Immature natural killer cell (primary cell): ENCODE results near the gene TAS1R2. TPM values are rescaled to one million over a fixed set of nuclear protein-coding genes. Genes with fewer than 3 reads are reported as not detected.
"Not testable (repeated sequence)": the region's sequence is repeated elsewhere in the genome, so short reads cannot be mapped to it uniquely, and the experiment has no call there.

Experiments
- DNase-seq, 3 donors: peaks; one replicate each; pipeline ENCODE4 v3.0.0; 2022; ENCODE audit warnings: mixed read lengths in 1 of 3
- H3K27ac Mint-ChIP-seq, 6 donors: one replicate each; pipeline ENCODE4 v1.8.0; 2020; ENCODE audit warnings: mixed read lengths in 6 of 6, mild to moderate bottlenecking in 5 of 6, inconsistent platforms in 4 of 6, moderate library complexity in 3 of 6
- H3K27me3 Mint-ChIP-seq, 3 donors: one replicate each; pipeline ENCODE4 v1.8.0; 2020 to 2021; ENCODE audit warnings: low read depth in 3 of 3, mild to moderate bottlenecking in 3 of 3, mixed read lengths in 3 of 3, moderate library complexity in 3 of 3, inconsistent platforms in 1 of 3
- H3K36me3 Mint-ChIP-seq, 3 donors: one replicate each; pipeline ENCODE4 v1.8.0; 2020; ENCODE audit warnings: mixed read lengths in 3 of 3, inconsistent platforms in 2 of 3, mild to moderate bottlenecking in 2 of 3
- H3K4me1 Mint-ChIP-seq, 2 donors: one replicate each; pipeline ENCODE4 v1.8.0; 2020; ENCODE audit warnings: inconsistent platforms in 2 of 2, mild to moderate bottlenecking in 2 of 2, mixed read lengths in 2 of 2, moderate library complexity in 1 of 2
- H3K4me3 Mint-ChIP-seq, 5 donors: one replicate each; pipeline ENCODE4 v1.8.0; 2020; ENCODE audit warnings: mild to moderate bottlenecking in 5 of 5, mixed read lengths in 5 of 5, inconsistent platforms in 3 of 5, moderate library complexity in 3 of 5
- H3K9me3 Mint-ChIP-seq, 6 donors: one replicate each; pipeline ENCODE4 v1.8.0; 2020; ENCODE audit warnings: mild to moderate bottlenecking in 6 of 6, mixed read lengths in 6 of 6, inconsistent platforms in 4 of 6, moderate library complexity in 3 of 6
- polyA plus RNA-seq, 3 donors: library from polyadenylated mRNA; unstranded; fragments of 300-500 nt; fragmentation: Illumina TruSeq; gene quantifications; one replicate each; pipeline ENCODE4 v1.2.3, GENCODE V29; 2021

The TAS1R2 gene
- polyA plus RNA-seq, 3 donors from 2014 or later = not detected

- no peak overlapping the region for H3K4me3 Mint-ChIP-seq
These were observed 33.7 kb upstream of the TAS1R2 start for GRCh38 chr1:18893120-18893519.

GRCh38 chr1:18891858-18892257 lies 32.4 kb upstream of the TAS1R2 start:
- DNase-seq, H3K4me3 Mint-ChIP-seq: not testable (repeated sequence)
- H3K27ac Mint-ChIP-seq = peak overlapping the region in 2 of 6 donors; percentile 16 to 44

More at GRCh38 chr1:18893120-18893519, 33.7 kb upstream of the TAS1R2 start:
- Mint-ChIP-seq H3K9me3 (no peaks in the 10 kb centered on the region), H3K4me1 (no peaks in the 10 kb centered on the region), H3K36me3 (no peaks in the 10 kb centered on the region), H3K27me3 (no peaks in the 10 kb centered on the region), H3K27ac (no peak overlapping the region)
- no peak for DNase-seq

GRCh38 chr1:18891426-18891780 lies 31.9 kb upstream of the TAS1R2 start:
- Mint-ChIP-seq H3K27me3 (no peaks in the 10 kb centered on the region), H3K27ac (no peak overlapping the region), H3K4me1 (no peaks in the 10 kb centered on the region), H3K36me3 (no peaks in the 10 kb centered on the region), H3K4me3 (no peak overlapping the region), H3K9me3 (no peaks in the 10 kb centered on the region)
- DNase-seq = no peak

More at GRCh38 chr1:18891858-18892257, 32.4 kb upstream of the TAS1R2 start:
- H3K9me3 Mint-ChIP-seq, H3K4me1 Mint-ChIP-seq, H3K36me3 Mint-ChIP-seq, H3K27me3 Mint-ChIP-seq: not testable (repeated sequence)

DNA sequence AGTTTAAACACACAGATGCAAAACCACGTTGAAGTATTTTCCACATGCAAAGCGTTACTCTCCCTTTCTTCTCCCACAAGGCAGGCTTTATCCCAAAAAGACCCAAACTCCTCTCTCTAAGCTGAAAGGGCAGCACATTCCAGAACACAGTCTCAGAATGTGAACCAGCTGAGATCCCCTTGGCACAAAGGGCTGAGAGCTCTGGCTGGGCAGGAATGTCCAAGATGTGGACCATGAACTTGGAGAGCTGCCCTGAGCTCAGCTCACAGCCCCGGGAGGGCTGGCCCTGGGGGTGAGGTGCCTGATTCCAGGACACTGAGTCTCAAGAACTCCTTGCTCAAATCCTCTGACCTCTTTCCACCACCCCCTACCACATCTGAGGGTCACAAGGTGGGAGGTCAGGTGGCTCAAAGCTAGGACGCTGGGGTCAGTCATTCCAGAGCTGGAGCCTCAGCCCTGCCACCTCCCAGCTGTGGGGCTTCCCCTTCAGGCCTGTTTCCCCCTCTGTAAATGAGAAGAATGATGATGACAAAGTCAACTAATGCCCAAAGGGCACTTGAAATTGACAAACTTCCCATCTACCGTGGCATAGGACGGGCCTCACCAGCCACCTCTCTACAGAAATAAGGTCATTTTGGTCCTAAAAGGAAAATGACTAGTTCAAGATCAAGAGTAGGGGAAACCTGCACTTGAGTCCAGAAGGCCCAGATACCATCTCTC lies 31.4 kb upstream of the TAS1R2 start:
- Mint-ChIP-seq H3K4me1 (no peaks in the 10 kb centered on the region), H3K4me3 (no peak overlapping the region), H3K27ac (no peak overlapping the region), H3K36me3 (no peaks in the 10 kb centered on the region), H3K27me3 (peaks cover 0 to 2% (median 0%) of the 10 kb centered on the region in 3 donors), H3K9me3 (no peaks in the 10 kb centered on the region)
- no peak for DNase-seq

- no peaks in the 10 kb centered on the region for H3K9me3 Mint-ChIP-seq
- no peak overlapping the region for H3K27ac Mint-ChIP-seq
- no peaks in the 10 kb centered on the region for H3K4me1 Mint-ChIP-seq
- DNase-seq = no peak
- no peaks in the 10 kb centered on the region for H3K36me3 Mint-ChIP-seq
- no peak overlapping the region for H3K4me3 Mint-ChIP-seq
- peaks cover 0 to 2% (median 0%) of the 10 kb centered on the region in 3 donors for H3K27me3 Mint-ChIP-seq
These were observed 26.5 kb upstream of the TAS1R2 start for GRCh38 chr1:18886003-18886335.

- Mint-ChIP-seq H3K36me3 (no peaks in the 10 kb centered on the region), H3K27me3 (peaks cover 0 to 2% (median 0%) of the 10 kb centered on the region in 3 donors), H3K27ac (no peak overlapping the region), H3K4me3 (no peak overlapping the region), H3K9me3 (no peaks in the 10 kb centered on the region), H3K4me1 (no peaks in the 10 kb centered on the region)
- DNase-seq = no peak
These were observed 26.0 kb upstream of the TAS1R2 start for GRCh38 chr1:18885311-18886002.

- DNase-seq = no peak
- Mint-ChIP-seq H3K4me1 (no peaks in the 10 kb centered on the region), H3K36me3 (no peaks in the 10 kb centered on the region), H3K9me3 (no peaks in the 10 kb centered on the region), H3K27ac (no peak overlapping the region), H3K4me3 (no peak overlapping the region), H3K27me3 (peaks cover 0 to 2% (median 0%) of the 10 kb centered on the region in 3 donors)
These were observed 25.3 kb upstream of the TAS1R2 start for GRCh38 chr1:18884727-18885126.

- H3K27ac Mint-ChIP-seq = no peak overlapping the region
- H3K9me3 Mint-ChIP-seq = no peaks in the 10 kb centered on the region
- H3K4me1 Mint-ChIP-seq = no peaks in the 10 kb centered on the region
- H3K4me3 Mint-ChIP-seq = no peak overlapping the region
- DNase-seq = no peak
- no peaks in the 10 kb centered on the region for H3K36me3 Mint-ChIP-seq
- H3K27me3 Mint-ChIP-seq = peaks cover 0 to 2% (median 0%) of the 10 kb centered on the region in 3 donors
These were observed 24.9 kb upstream of the TAS1R2 start for GRCh38 chr1:18884419-18884717.

- no peaks in the 10 kb centered on the region for H3K4me1 Mint-ChIP-seq
- H3K9me3 Mint-ChIP-seq = no peaks in the 10 kb centered on the region
- peaks cover 0 to 2% (median 0%) of the 10 kb centered on the region in 3 donors for H3K27me3 Mint-ChIP-seq
- H3K27ac Mint-ChIP-seq = no peak overlapping the region
- H3K36me3 Mint-ChIP-seq = peaks cover 0 to under 1% (median 0%) of the 10 kb centered on the region in 3 donors
- H3K4me3 Mint-ChIP-seq = no peak overlapping the region
- DNase-seq = peak; percentile 42 to 63 (median 44)
These were observed 24.4 kb upstream of the TAS1R2 start for GRCh38 chr1:18883636-18884418.

DNA sequence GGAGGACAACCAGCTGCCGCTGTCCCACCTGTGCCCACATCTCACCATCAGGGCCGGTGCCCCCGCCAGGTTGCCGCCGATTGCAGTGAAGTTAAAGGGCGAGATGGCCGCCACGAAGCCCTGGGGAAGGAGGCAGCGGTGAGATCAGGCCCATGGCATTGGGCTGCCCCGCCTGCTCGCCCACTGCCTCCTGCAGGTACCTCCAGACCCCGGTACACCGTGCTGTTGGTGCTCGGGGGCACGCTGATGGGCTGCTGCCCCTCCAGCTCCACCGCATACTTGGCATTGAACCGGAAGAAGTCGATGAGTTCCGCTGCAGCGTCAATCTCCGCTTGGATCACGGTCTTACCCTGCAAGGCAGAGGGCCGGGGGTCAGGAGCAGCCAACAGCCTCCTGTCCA lies 23.6 kb upstream of the TAS1R2 start:
- no peaks in the 10 kb centered on the region for H3K9me3 Mint-ChIP-seq
- peaks cover 0 to 6% (median 0%) of the 10 kb centered on the region in 3 donors for H3K36me3 Mint-ChIP-seq
- H3K4me1 Mint-ChIP-seq = no peaks in the 10 kb centered on the region
- no peak overlapping the region for H3K4me3 Mint-ChIP-seq
- H3K27ac Mint-ChIP-seq = no peak overlapping the region
- no peak for DNase-seq
- peaks cover 0 to 2% (median 0%) of the 10 kb centered on the region in 3 donors for H3K27me3 Mint-ChIP-seq

- H3K36me3 Mint-ChIP-seq = peaks cover 0 to 6% (median 0%) of the 10 kb centered on the region in 3 donors
- H3K9me3 Mint-ChIP-seq = no peaks in the 10 kb centered on the region
- no peak overlapping the region for H3K4me3 Mint-ChIP-seq
- DNase-seq = no peak
- no peaks in the 10 kb centered on the region for H3K4me1 Mint-ChIP-seq
- no peak overlapping the region for H3K27ac Mint-ChIP-seq
- H3K27me3 Mint-ChIP-seq = peaks cover 0 to 2% (median 0%) of the 10 kb centered on the region in 3 donors
These were observed 23.0 kb upstream of the TAS1R2 start for GRCh38 chr1:18882486-18882885.

DNA sequence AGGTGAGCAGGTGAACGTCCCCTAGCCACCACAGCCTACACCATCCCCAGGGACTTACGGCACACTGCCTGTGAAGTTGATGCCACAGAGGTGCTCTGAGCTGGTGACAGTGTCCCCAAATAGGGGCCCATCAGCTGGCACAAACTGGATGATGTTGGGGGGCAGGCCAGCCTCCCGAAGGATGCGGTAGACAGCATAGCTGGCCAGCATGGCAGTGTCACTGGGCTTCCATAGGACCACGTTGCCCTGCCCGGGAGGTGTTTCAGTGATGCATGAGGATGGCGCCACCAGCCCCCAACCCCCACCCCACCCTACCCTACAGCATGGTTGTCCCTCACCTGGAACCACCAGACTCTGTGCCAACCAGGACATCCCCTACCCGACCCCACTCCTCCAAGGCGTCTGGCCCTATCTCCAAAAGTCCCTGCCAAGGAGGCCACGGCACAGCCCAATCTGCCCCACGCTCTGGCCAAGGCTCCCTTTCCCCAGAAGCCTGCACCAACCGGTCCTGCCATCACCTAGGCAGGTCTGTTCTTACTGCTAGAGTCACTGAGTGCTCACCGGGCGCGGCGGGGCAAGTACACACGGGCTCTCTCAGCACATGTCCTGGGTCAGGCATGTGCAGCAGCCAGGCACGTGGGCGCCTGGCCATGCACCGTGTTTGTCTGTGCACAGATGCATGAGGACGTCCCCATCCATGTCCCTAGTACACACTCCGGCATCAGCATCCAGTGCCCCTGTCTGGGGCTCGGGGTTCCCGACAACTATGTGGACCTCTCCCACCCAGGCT lies 22.4 kb upstream of the TAS1R2 start:
- H3K4me3 Mint-ChIP-seq = no peak overlapping the region
- H3K4me1 Mint-ChIP-seq = no peaks in the 10 kb centered on the region
- H3K27ac Mint-ChIP-seq = no peak overlapping the region
- H3K27me3 Mint-ChIP-seq = peaks cover 0 to 2% (median 0%) of the 10 kb centered on the region in 3 donors
- no peak for DNase-seq
- no peaks in the 10 kb centered on the region for H3K9me3 Mint-ChIP-seq
- peaks cover 0 to 6% (median 0%) of the 10 kb centered on the region in 3 donors for H3K36me3 Mint-ChIP-seq

GRCh38 chr1:18881164-18881563 lies 21.7 kb upstream of the TAS1R2 start:
- DNase-seq = no peak
- Mint-ChIP-seq H3K27ac (no peak overlapping the region), H3K27me3 (peaks cover 0 to 1% (median 0%) of the 10 kb centered on the region in 3 donors), H3K4me1 (no peaks in the 10 kb centered on the region), H3K4me3 (no peak overlapping the region), H3K36me3 (peaks cover 0 to 6% (median 0%) of the 10 kb centered on the region in 3 donors), H3K9me3 (no peaks in the 10 kb centered on the region)
